H1 (cell line): ENCODE measurements around the gene LTBR. TPM values are rescaled to one million over a fixed set of nuclear protein-coding genes. Genes with fewer than 3 reads are reported as not detected.

Experiments
- CEBPB ChIP-seq: IDR thresholded peaks from 2 replicates; pipeline ENCODE4 v1.6.1; 2012; ENCODE audit warnings: low read depth, low read length
- polyA plus RNA-seq, 7 experiments: library from polyadenylated mRNA; depleted of rRNA in 3 of 7; stranded (reverse) in 5 of 7; unstranded in 2 of 7; fragments of >200 nt in 5 of 7; fragments of 200-250 nt in 2 of 7; gene quantifications; 1 replicate in 5 of 7; 2 replicates in 1 of 7; 4 replicates in 1 of 7; pipeline versions ENCODE4 v1.2.1 to v1.2.3, GENCODE V29; 2011 to 2013; ENCODE audit warnings: missing spikeins in 2 of 7, mixed read lengths in 2 of 7
- total RNA-seq: library from RNA; stranded (reverse); fragmentation: NEBNext Ultra II Directional; extraction: Animal tissue kit (Norgen Biotek cat#: 25700); gene quantifications from 2 replicates; pipeline ENCODE4 v1.2.1, GENCODE V29; 2021
- TF ChIP-seq, protein P1 (sequence below): IDR thresholded peaks from 2 replicates; pipeline ENCODE4 v1.6.1; 2012; ENCODE audit warnings: inconsistent platforms

The LTBR gene
- total and polyA plus RNA-seq, 2 of the 8 experiments (the other 6 are each of a cell fraction or from before 2014, with no cell fraction given) = 5.1 to 6.3 TPM

DNA sequence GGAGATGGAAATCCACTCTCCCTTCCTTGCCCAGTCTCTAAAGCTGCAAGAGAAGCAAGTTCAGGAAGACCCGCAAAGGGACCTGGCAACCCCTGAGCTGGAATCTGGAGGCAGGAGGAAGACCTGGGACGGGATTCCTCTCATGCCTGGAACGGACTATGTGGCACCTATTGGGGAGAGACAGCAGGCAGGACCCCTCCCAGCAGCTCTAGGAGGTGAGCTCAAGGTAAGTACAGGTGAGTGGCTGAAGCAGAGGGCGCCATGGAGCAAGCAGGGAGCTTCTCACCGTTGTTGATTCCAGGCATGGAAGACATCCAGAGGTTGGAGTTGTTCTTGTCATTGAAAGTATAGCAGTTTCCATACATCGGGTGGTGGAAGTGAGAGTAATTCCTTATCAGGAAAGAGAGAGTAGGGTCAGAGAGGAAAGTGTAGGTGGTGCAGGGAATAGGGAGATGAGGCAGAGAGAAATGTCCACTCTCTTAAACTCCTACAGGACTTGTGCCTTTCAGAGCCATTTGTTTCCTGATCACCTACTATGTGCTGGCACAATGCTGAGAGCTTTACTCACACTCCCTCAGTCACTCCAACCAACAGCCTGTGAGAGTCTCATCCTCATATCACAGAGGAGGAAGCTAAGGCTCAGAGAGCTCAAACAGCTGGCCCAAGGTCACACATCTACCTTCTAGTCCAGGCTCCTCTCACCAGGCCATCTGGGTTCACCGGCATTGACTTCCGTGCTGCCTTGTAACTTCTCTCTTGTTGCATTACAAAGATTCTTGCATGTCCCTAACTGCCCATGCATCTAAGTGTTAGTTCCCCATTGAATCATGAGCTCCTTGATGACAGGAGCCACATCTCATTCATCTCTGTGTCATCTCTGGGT is 28.2 kb upstream of the LTBR start (continued):
- TF ChIP-seq, protein P1, sequence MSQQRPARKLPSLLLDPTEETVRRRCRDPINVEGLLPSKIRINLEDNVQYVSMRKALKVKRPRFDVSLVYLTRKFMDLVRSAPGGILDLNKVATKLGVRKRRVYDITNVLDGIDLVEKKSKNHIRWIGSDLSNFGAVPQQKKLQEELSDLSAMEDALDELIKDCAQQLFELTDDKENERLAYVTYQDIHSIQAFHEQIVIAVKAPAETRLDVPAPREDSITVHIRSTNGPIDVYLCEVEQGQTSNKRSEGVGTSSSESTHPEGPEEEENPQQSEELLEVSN = 0 out of 2 replicates have a peak, but pooled peaks have one; percentile 14
- no peak for TF ChIP-seq CEBPB
